ENCODE results near the gene CPN1.

Gene CPN1

GRCh38 chr10:100000109-100000644 is 81.5 kb downstream of the CPN1 start:
- ATAC-seq, result no peak
- no peak overlapping the region for H3K4me3 Mint-ChIP-seq
- H3K36me3 Mint-ChIP-seq, result peaks cover 18% of the 10 kb centered on the region
- H3K9me3 Mint-ChIP-seq, result no peaks in the 10 kb centered on the region
- H3K27me3 Mint-ChIP-seq, result no peaks in the 10 kb centered on the region
- no peak overlapping the region for H3K27ac Mint-ChIP-seq
- H3K4me1 Mint-ChIP-seq, result peaks cover 30% of the 10 kb centered on the region

- H3K27ac Mint-ChIP-seq, result no peak overlapping the region
- H3K9me3 Mint-ChIP-seq, result no peaks in the 10 kb centered on the region
Observed at GRCh38 chr10:99999319-100000108, 82.2 kb downstream of the CPN1 start.

GRCh38 chr10:99998889-99999288 is 82.8 kb downstream of the CPN1 start:
- H3K36me3 Mint-ChIP-seq, result peaks cover 20% of the 10 kb centered on the region
- no peak overlapping the region for H3K27ac Mint-ChIP-seq
- H3K4me3 Mint-ChIP-seq, result no peak overlapping the region
- no peaks in the 10 kb centered on the region for H3K9me3 Mint-ChIP-seq
- peaks cover 39% of the 10 kb centered on the region for H3K4me1 Mint-ChIP-seq
- H3K27me3 Mint-ChIP-seq, result no peaks in the 10 kb centered on the region
- ATAC-seq, result no peak

More at GRCh38 chr10:99999319-100000108, 82.2 kb downstream of the CPN1 start:
- Mint-ChIP-seq H3K36me3 (peaks cover 20% of the 10 kb centered on the region), H3K4me1 (peaks cover 33% of the 10 kb centered on the region), H3K4me3 (no peak overlapping the region), H3K27me3 (no peaks in the 10 kb centered on the region)
- ATAC-seq, result no peak

- no peak for ATAC-seq
- H3K27ac Mint-ChIP-seq, result peak overlapping the region; percentile 49
- H3K27me3 Mint-ChIP-seq, result no peaks in the 10 kb centered on the region
- H3K36me3 Mint-ChIP-seq, result peaks cover 16% of the 10 kb centered on the region
- no peak overlapping the region for H3K4me3 Mint-ChIP-seq
- H3K9me3 Mint-ChIP-seq, result no peaks in the 10 kb centered on the region
- peaks cover 41% of the 10 kb centered on the region for H3K4me1 Mint-ChIP-seq
Observed at GRCh38 chr10:99996671-99997648, 84.7 kb downstream of the CPN1 start.

GRCh38 chr10:99995713-99996112 is 86.0 kb downstream of the CPN1 start:
- ATAC-seq, result no peak
- Mint-ChIP-seq H3K4me1 (peaks cover 41% of the 10 kb centered on the region), H3K9me3 (no peaks in the 10 kb centered on the region), H3K27ac (peak overlapping the region; percentile 80), H3K4me3 (no peak overlapping the region), H3K27me3 (no peaks in the 10 kb centered on the region), H3K36me3 (peaks cover 15% of the 10 kb centered on the region)

- peaks cover 15% of the 10 kb centered on the region for H3K36me3 Mint-ChIP-seq
- H3K27ac Mint-ChIP-seq, result peak overlapping the region; percentile 80
- peaks cover 41% of the 10 kb centered on the region for H3K4me1 Mint-ChIP-seq
- H3K9me3 Mint-ChIP-seq, result no peaks in the 10 kb centered on the region
- H3K27me3 Mint-ChIP-seq, result no peaks in the 10 kb centered on the region
- ATAC-seq, result no peak
- H3K4me3 Mint-ChIP-seq, result no peak overlapping the region
Observed at GRCh38 chr10:99995269-99995668, 86.4 kb downstream of the CPN1 start.

- no peaks in the 10 kb centered on the region for H3K9me3 Mint-ChIP-seq
- H3K4me3 Mint-ChIP-seq, result no peak overlapping the region
- no peak for ATAC-seq
- peaks cover 39% of the 10 kb centered on the region for H3K4me1 Mint-ChIP-seq
- peaks cover 11% of the 10 kb centered on the region for H3K36me3 Mint-ChIP-seq
- peak overlapping the region; percentile 80 for H3K27ac Mint-ChIP-seq
- H3K27me3 Mint-ChIP-seq, result no peaks in the 10 kb centered on the region
Observed at GRCh38 chr10:99994801-99995200, 86.9 kb downstream of the CPN1 start.

- peak; percentile 97 for ATAC-seq
- Mint-ChIP-seq H3K27me3 (no peaks in the 10 kb centered on the region), H3K9me3 (no peaks in the 10 kb centered on the region), H3K27ac (peak overlapping the region; percentile 80), H3K36me3 (peaks cover 6% of the 10 kb centered on the region), H3K4me3 (peak overlapping the region; percentile 55), H3K4me1 (peaks cover 35% of the 10 kb centered on the region)
Observed at GRCh38 chr10:99993701-99994689, 87.7 kb downstream of the CPN1 start.
